Ishikawa (cell line): ENCODE data around the gene PHF20.

ENCODE experiments used
- CREB1 ChIP-seq: IDR thresholded peaks from 2 replicates; pipeline ENCODE4 v1.6.1; 2012; ENCODE audit warnings: low read depth
- EGR1 ChIP-seq: IDR thresholded peaks from 2 replicates; pipeline ENCODE4 v1.6.1; 2012
- RAD21 ChIP-seq: IDR thresholded peaks from 2 replicates; pipeline ENCODE4 v1.6.1; 2012; ENCODE audit warnings: low read depth
- TAF1 ChIP-seq: IDR thresholded peaks from 2 replicates; pipeline ENCODE4 v1.6.1; 2012; ENCODE audit warnings: low read depth, mild to moderate bottlenecking
- TEAD4 ChIP-seq: IDR thresholded peaks from 2 replicates; pipeline ENCODE4 v1.6.1; 2012
- ZBTB7A ChIP-seq: IDR thresholded peaks from 2 replicates; pipeline ENCODE4 v1.6.1; 2012; ENCODE audit warnings: low read depth
- TF ChIP-seq, protein P1 (sequence below): IDR thresholded peaks from 2 replicates; pipeline ENCODE4 v1.6.1; 2012
- TF ChIP-seq, protein P2 (sequence below): IDR thresholded peaks from 2 replicates; pipeline ENCODE4 v1.6.1; 2012

DNA sequence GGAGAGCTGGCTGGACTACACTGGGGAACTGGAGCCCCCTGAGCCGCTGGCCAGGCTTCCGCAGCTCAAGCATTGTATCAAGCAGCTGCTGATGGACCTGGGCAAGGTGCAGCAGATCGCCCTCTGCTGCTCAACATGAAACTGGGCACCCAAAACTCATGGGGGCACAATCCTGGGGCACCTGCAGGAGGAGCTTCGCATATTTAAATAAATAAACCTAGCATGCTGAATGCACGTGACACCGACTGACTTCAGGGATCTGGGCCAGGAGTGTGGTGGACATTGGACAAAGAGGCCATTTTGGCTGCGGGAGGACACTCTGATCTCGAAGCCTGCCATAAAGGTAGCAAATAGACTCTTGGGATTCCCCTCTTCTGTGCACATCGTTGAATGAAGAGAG is 175.7 kb downstream of the PHF20 start:
- TF ChIP-seq CREB1 (no peak), ZBTB7A (no peak), TEAD4 (no peak), RAD21 (peak; percentile 42; the same call in 1 of the 2 replicates), TAF1 (no peak), EGR1 (no peak)
- TF ChIP-seq, protein P1, sequence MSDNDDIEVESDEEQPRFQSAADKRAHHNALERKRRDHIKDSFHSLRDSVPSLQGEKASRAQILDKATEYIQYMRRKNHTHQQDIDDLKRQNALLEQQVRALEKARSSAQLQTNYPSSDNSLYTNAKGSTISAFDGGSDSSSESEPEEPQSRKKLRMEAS = peak; percentile 48; the same call in 1 of the 2 replicates
- TF ChIP-seq, protein P2, sequence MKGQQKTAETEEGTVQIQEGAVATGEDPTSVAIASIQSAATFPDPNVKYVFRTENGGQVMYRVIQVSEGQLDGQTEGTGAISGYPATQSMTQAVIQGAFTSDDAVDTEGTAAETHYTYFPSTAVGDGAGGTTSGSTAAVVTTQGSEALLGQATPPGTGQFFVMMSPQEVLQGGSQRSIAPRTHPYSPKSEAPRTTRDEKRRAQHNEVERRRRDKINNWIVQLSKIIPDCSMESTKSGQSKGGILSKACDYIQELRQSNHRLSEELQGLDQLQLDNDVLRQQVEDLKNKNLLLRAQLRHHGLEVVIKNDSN = no peak
